ENCODE measurements around the gene AKR1C3. TPM values are rescaled to one million over a fixed set of nuclear protein-coding genes. Genes with fewer than 3 reads are reported as not detected.

The AKR1C3 gene
- total RNA-seq: 41.5 and 84.8 TPM in 2 replicates

GRCh38 chr10:5094265-5095205, at the start of gene AKR1C3:
TSS of gene AKR1C3 (plus strand) at chr10:5094414. CDS start at chr10:5094445, 31 bp downstream.

Small RNA genes within 50 kb of the gene (small RNA-seq; reads per million reads assigned to genes)
- gene RF00096: not detected

Other genes with a start within 250 kb of the AKR1C3 start
- 60.7 and 75.3 TPM in 2 replicates for gene AKR1C1, start 131.0 kb upstream of the AKR1C3 start, total RNA-seq
- 36.7 and 46.4 TPM in 2 replicates for gene AKR1C2, start 90.6 kb upstream of the AKR1C3 start, total RNA-seq
- gene AKR1C8, start 90.7 kb downstream of the AKR1C3 start, total RNA-seq: not detected in 2 replicates
- not detected in 2 replicates for gene AKR1C4, start 102.4 kb downstream of the AKR1C3 start, total RNA-seq

All from hair follicle dermal papilla cell (primary cell).